A549 (cell line): ENCODE data around the gene FNIP2. TPM values are rescaled to one million over a fixed set of nuclear protein-coding genes. Genes with fewer than 3 reads are reported as not detected.

Source experiments
- ATAC-seq, 2 experiments: fragments of 200-7000 bp in 1 of 2; fragments of >200 bp in 1 of 2; cut with Nextera tagmentation in 1 of 2; cut with Tn5 transposase in 1 of 2; 3 replicates each; pipeline versions ENCODE4 v1.8.0 to v1.9.1; 2018 to 2020; ENCODE audit warnings: mild to moderate bottlenecking in 1 of 2, moderate library complexity in 1 of 2
- CTCF ChIA-PET: fragments of 300-600 bp; sonication (Branson Sonifier 250); formaldehyde crosslinking; extraction: SDS; loops from one replicate; lab custom pipeline; 2021; ENCODE audit warnings: antibody characterized with exemption, inconsistent platforms; lab: Yijun Ruan, JAX
- POLR2A ChIA-PET: fragments of 350-600 bp; formaldehyde crosslinking; extraction: SDS; loops from one replicate; lab custom pipeline; 2021; ENCODE audit warnings: antibody characterized with exemption, inconsistent platforms; lab: Yijun Ruan, JAX
- DNase-seq, 2 experiments: peaks; one replicate each; pipeline versions ENCODE4 v3.0.0 to v3.0.0-alpha.2; 2011 to 2016; ENCODE audit warnings: low read depth in 1 of 2, low spot score in 1 of 2
- FAIRE-seq: peaks from 2 replicates; lab custom pipeline; 2011; peaks lifted over from hg19 to GRCh38; lab: Jason Lieb, UNC
- H3K27ac ChIP-seq, 2 experiments: fragments of >200 bp; sonication (Bioruptor Twin); formaldehyde crosslinking; 3 replicates each; pipeline ENCODE4 v1.5.1; 2016 to 2017
- H3K4me1 ChIP-seq: fragments of >200 bp; sonication (Bioruptor Twin); formaldehyde crosslinking; 3 replicates; pipeline ENCODE4 v1.6.1; 2016
- H3K4me2 ChIP-seq: fragments of >200 bp; sonication (Bioruptor Twin); formaldehyde crosslinking; 3 replicates; pipeline ENCODE4 v1.6.1; 2016
- H3K4me3 ChIP-seq: fragments of >200 bp; sonication (Bioruptor Twin); formaldehyde crosslinking; 3 replicates; pipeline ENCODE4 v1.5.1; 2016
- H3K9me3 ChIP-seq: fragments of >200 bp; sonication (Bioruptor Twin); formaldehyde crosslinking; 3 replicates; pipeline ENCODE4 v1.6.1; 2016
- CBX8 ChIP-seq: fragments of 200-600 bp; sonication (generic); IDR thresholded peaks from 2 replicates; pipeline ENCODE4 v1.6.1; 2016
- CEBPB ChIP-seq, 2 experiments: fragments of >200 bp in 1 of 2; sonication (Bioruptor Twin) in 1 of 2; formaldehyde crosslinking in 1 of 2; IDR thresholded peaks; 2 replicates each; pipeline ENCODE4 v1.6.1; 2012 to 2016
- CTCF ChIP-seq: fragments of >200 bp; sonication (Bioruptor Twin); formaldehyde crosslinking; IDR thresholded peaks from 3 replicates; pipeline ENCODE4 v1.5.1; 2016
- ESRRA ChIP-seq: fragments of 150-350 bp; IDR thresholded peaks from 2 replicates; pipeline ENCODE4 v1.6.1; 2014; ENCODE audit warnings: mild to moderate bottlenecking, low read length, borderline replicate concordance
- HDAC2 ChIP-seq: fragments of 200-600 bp; sonication (generic); IDR thresholded peaks from 2 replicates; pipeline ENCODE4 v1.6.1; 2016
- HMGXB4 ChIP-seq: fragments of 250-450 bp; sonication (Bioruptor Pico); IDR thresholded peaks from 2 replicates; pipeline ENCODE4 v1.5.0; 2021; ENCODE audit warnings: mild to moderate bottlenecking, moderate library complexity, borderline replicate concordance
- HOXA7 ChIP-seq: fragments of 250-450 bp; sonication (Bioruptor Pico); IDR thresholded peaks from 2 replicates; pipeline ENCODE4 v1.5.0; 2020; ENCODE audit warnings: mild to moderate bottlenecking, moderate library complexity
- HOXB13 ChIP-seq: fragments of 250-450 bp; sonication (Bioruptor Pico); IDR thresholded peaks from 2 replicates; pipeline ENCODE4 v1.5.0; 2020; ENCODE audit warnings: low read depth, mild to moderate bottlenecking, moderate library complexity
- JUN ChIP-seq, 2 experiments: fragments of >200 bp; sonication (Bioruptor Twin); formaldehyde crosslinking; IDR thresholded peaks; 2 replicates in 1 of 2; 3 replicates in 1 of 2; pipeline ENCODE4 v1.6.1; 2016 to 2017
- JUNB ChIP-seq: fragments of >200 bp; sonication (Bioruptor Twin); formaldehyde crosslinking; IDR thresholded peaks from 2 replicates; pipeline ENCODE4 v1.6.1; 2016
- MYC ChIP-seq: IDR thresholded peaks from 2 replicates; pipeline ENCODE4 v1.6.1; 2012; ENCODE audit warnings: mild to moderate bottlenecking, inconsistent platforms, low read length, improper control_type of control experiment, borderline replicate concordance
- NPAS2 ChIP-seq: fragments of 250-450 bp; sonication (Bioruptor Pico); IDR thresholded peaks from 2 replicates; pipeline ENCODE4 v1.8.0; 2022; ENCODE audit warnings: mild to moderate bottlenecking, moderate library complexity, borderline replicate concordance
- PHF8 ChIP-seq: fragments of 200-600 bp; sonication (generic); IDR thresholded peaks from 2 replicates; pipeline ENCODE4 v1.6.1; 2016; ENCODE audit warnings: low read depth, mild to moderate bottlenecking, antibody characterized with exemption, moderate library complexity, borderline replicate concordance
- POLR2A ChIP-seq: IDR thresholded peaks from 2 replicates; pipeline ENCODE4 v1.6.1; 2012; ENCODE audit warnings: mild to moderate bottlenecking, low read length
- RAD21 ChIP-seq, 2 experiments: fragments of >200 bp in 1 of 2; sonication (Bioruptor Twin) in 1 of 2; formaldehyde crosslinking in 1 of 2; IDR thresholded peaks in 1 of 2; conservative IDR thresholded peaks in 1 of 2; 2 replicates in 1 of 2; 3 replicates in 1 of 2; pipeline ENCODE4 v1.6.1; 2012 to 2018; ENCODE audit warnings: inconsistent platforms in 1 of 2
- REST ChIP-seq: fragments of 200-600 bp; sonication (generic); IDR thresholded peaks from 2 replicates; pipeline ENCODE4 v1.6.1; 2016; ENCODE audit warnings: antibody characterized with exemption, mild to moderate bottlenecking, moderate library complexity
- RNF2 ChIP-seq: fragments of 200-600 bp; sonication (generic); IDR thresholded peaks from 2 replicates; pipeline ENCODE4 v1.6.1; 2016; ENCODE audit warnings: low read depth, mild to moderate bottlenecking, antibody characterized with exemption, moderate library complexity, borderline replicate concordance
- TP53 ChIP-seq: fragments of 250-450 bp; sonication (Bioruptor Pico); IDR thresholded peaks from 2 replicates; pipeline ENCODE4 v1.5.0; 2021; ENCODE audit warnings: mild to moderate bottlenecking, moderate library complexity
- ZFP36 ChIP-seq: fragments of 450-650 bp; IDR thresholded peaks from 2 replicates; pipeline ENCODE4 v1.6.1; 2014; ENCODE audit warnings: borderline replicate concordance; ENCODE audit not compliant: partially characterized antibody
- WGBS: methylation state at CpG from one replicate; pipeline ENCODE4 v1.1.6; 2017; ENCODE audit errors: missing lambda C conversion rate; 5-methylcytosine and 5-hydroxymethylcytosine counted together
- polyA plus RNA-seq, 4 experiments: library from polyadenylated mRNA; depleted of rRNA in 3 of 4; stranded (reverse); fragments of >200 nt; fragmentation: RNase III in 1 of 4; extraction: RNeasy Plus Mini Kit Qiagen cat#74134 plus additional on column Dnase treatment in 1 of 4; gene quantifications; 2 replicates in 3 of 4; 3 replicates in 1 of 4; pipeline ENCODE4 v1.2.3, GENCODE V29; 2011 to 2017
- TF ChIP-seq, protein P1 (sequence below): fragments of 250-450 bp; sonication (Bioruptor Pico); IDR thresholded peaks from 2 replicates; pipeline ENCODE4 v1.5.0; 2020; ENCODE audit warnings: low read depth, mild to moderate bottlenecking, moderate library complexity
- TF ChIP-seq, protein P2 (sequence below): fragments of >200 bp; sonication (Bioruptor Twin); formaldehyde crosslinking; IDR thresholded peaks from 3 replicates; pipeline ENCODE4 v1.6.1; 2016

Gene FNIP2
- polyA plus RNA-seq, 2 of the 4 experiments (the other 2 are of a cell fraction): 2.0 to 2.5 TPM

DNA sequence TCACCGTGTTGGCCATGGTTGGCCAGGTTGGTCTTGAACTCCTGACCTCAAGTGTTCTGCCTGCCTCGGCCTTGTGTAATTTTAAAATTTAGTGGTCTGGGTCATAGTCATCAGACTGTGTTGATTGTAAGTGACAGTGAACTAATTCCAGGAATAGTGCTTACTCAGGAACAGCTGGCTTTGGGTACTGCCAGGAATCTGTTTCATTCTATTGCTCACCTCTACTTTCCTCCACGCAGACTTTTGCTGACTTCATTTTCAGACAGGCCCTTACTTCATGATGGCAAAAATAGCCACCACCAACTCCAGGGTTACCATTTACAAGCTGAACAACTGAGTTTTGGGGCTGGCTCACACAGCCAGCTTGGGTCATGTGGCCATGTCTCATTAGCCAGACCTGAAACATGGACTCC is 54.6 kb downstream of the FNIP2 start:
- Histone ChIP-seq H3K4me1 (peaks cover 24% of the 10 kb centered on the region), H3K27ac (no peak overlapping the region), H3K4me2 (no peak overlapping the region)
- WGBS: 91% methylated on average over 3 of the region's 3 CpGs
- CTCF ChIA-PET: interaction anchor here (1.1 kb wide), 1 partner anchor 8 kb away, joined by 4 read pairs; no protein-coding TSS in a partner anchor
- no peak for ATAC-seq
- TF ChIP-seq CEBPB (IDR thresholded peaks at IDR 0.05) (no peak), REST (no peak), HMGXB4 (CRISPR knock-in tag) (no peak), TP53 (no peak)
- TF ChIP-seq, all 56 proteins: peak for 0
- FAIRE-seq (no peak), DNase-seq (no peak)
- H3K9me3 ChIP-seq: no peaks in the 10 kb centered on the region
- H3K4me3 ChIP-seq: no peak overlapping the region
- POLR2A ChIA-PET: no interaction called here

- DNase-seq (no peak), ATAC-seq (peak; percentile 24 to 48; a peak in 3 of 6 replicates), FAIRE-seq (no peak)
- Histone ChIP-seq H3K4me2 (peak overlapping the region; percentile 57), H3K9me3 (no peaks in the 10 kb centered on the region), H3K4me3 (no peak overlapping the region), H3K4me1 (peaks cover 20% of the 10 kb centered on the region), H3K27ac (peak overlapping the region in 1 of 2 experiments; percentile 34; a peak in 2 of 6 replicates)
- ChIA-PET CTCF (interaction anchor here (1.4 kb wide), 1 partner anchor 10 kb away, joined by 3 read pairs; no protein-coding TSS in a partner anchor), POLR2A (no interaction called here)
- WGBS: 47% methylated on average over 7 of the region's 7 CpGs
- TF ChIP-seq RAD21 (conservative IDR thresholded peaks at IDR 0.05 in 1 of 2, IDR thresholded peaks at IDR 0.05 in 1 of 2) (no peak), POLR2A (no peak), PHF8 (no peak), JUNB (no peak), ZFP36 (no peak), JUN (IDR thresholded peaks at IDR 0.05) (no peak), ESRRA (no peak), CBX8 (no peak)
These were observed 55.8 kb downstream of the FNIP2 start for GRCh38 chr4:158824425-158825274.

- ATAC-seq (no peak), DNase-seq (no peak), FAIRE-seq (no peak)
- no peaks in the 10 kb centered on the region for H3K9me3 ChIP-seq
- H3K4me3 ChIP-seq: no peak overlapping the region
- no peak for TF ChIP-seq CTCF
- TF ChIP-seq CBX8: no peak
- no peak for TF ChIP-seq HOXB13
- no peak for TF ChIP-seq RNF2
- TF ChIP-seq, protein P1, sequence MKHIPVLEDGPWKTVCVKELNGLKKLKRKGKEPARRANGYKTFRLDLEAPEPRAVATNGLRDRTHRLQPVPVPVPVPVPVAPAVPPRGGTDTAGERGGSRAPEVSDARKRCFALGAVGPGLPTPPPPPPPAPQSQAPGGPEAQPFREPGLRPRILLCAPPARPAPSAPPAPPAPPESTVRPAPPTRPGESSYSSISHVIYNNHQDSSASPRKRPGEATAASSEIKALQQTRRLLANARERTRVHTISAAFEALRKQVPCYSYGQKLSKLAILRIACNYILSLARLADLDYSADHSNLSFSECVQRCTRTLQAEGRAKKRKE (CRISPR knock-in tag): no peak
- TF ChIP-seq NPAS2 (CRISPR knock-in tag): no peak
- TF ChIP-seq, protein P2, sequence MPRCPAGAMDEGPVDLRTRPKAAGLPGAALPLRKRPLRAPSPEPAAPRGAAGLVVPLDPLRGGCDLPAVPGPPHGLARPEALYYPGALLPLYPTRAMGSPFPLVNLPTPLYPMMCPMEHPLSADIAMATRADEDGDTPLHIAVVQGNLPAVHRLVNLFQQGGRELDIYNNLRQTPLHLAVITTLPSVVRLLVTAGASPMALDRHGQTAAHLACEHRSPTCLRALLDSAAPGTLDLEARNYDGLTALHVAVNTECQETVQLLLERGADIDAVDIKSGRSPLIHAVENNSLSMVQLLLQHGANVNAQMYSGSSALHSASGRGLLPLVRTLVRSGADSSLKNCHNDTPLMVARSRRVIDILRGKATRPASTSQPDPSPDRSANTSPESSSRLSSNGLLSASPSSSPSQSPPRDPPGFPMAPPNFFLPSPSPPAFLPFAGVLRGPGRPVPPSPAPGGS: no peak
- TF ChIP-seq HDAC2: no peak
- no peak for TF ChIP-seq POLR2A
- no peak for TF ChIP-seq MYC
- no peak for TF ChIP-seq HOXA7
- WGBS: 94% methylated on average over 4 of the region's 4 CpGs
- H3K4me1 ChIP-seq: peaks cover 12% of the 10 kb centered on the region
- H3K4me2 ChIP-seq: no peak overlapping the region; the same call in 2 of the 3 replicates
- no peak overlapping the region for H3K27ac ChIP-seq
- ChIA-PET CTCF (interaction anchor here (1.4 kb wide), 1 partner anchor 9 kb away, joined by 3 read pairs; no protein-coding TSS in a partner anchor), POLR2A (no interaction called here)
These were observed 56.7 kb downstream of the FNIP2 start for GRCh38 chr4:158825433-158826036.
